K562 (cell line): ENCODE data around the gene AQP6.

Source experiments
- DEAF1 ChIP-seq: fragments of 450-650 bp; formaldehyde crosslinking; IDR thresholded peaks from 2 replicates; pipeline ENCODE4 v1.4.0; 2020; ENCODE audit warnings: mild to moderate bottlenecking, moderate library complexity
- HMG20B ChIP-seq: fragments of 250-450 bp; sonication (Bioruptor Pico); IDR thresholded peaks from 2 replicates; pipeline ENCODE4 v1.5.0; 2021; ENCODE audit warnings: mild to moderate bottlenecking
- POLR2A ChIP-seq: fragments of 450-650 bp; conservative IDR thresholded peaks from 2 replicates; pipeline ENCODE4 v1.6.1; 2016
- SAP30 ChIP-seq: fragments of 200-600 bp; sonication (generic); IDR thresholded peaks from 2 replicates; pipeline ENCODE4 v1.6.1; 2012; ENCODE audit warnings: borderline replicate concordance, low read depth, mild to moderate bottlenecking, moderate library complexity, low read length, control low read depth, inconsistent platforms; ENCODE audit not compliant: insufficient read depth, poor library complexity, severe bottlenecking
- SIX5 ChIP-seq, 2 experiments: IDR thresholded peaks; 2 replicates each; pipeline ENCODE4 v1.6.1; 2011; ENCODE audit warnings: low read length in 2 of 2, borderline replicate concordance in 1 of 2, low read depth in 1 of 2, mild to moderate bottlenecking in 1 of 2, moderate library complexity in 1 of 2; ENCODE audit not compliant: insufficient read depth in 1 of 2
- ZFP36 ChIP-seq: fragments of 150-350 bp; IDR thresholded peaks from 2 replicates; pipeline ENCODE4 v1.6.1; 2018; ENCODE audit warnings: low read length, low read depth; ENCODE audit not compliant: partially characterized antibody
- ZFX ChIP-seq: sonication (generic); formaldehyde crosslinking; IDR thresholded peaks from 2 replicates; pipeline ENCODE4 v1.8.0; 2022; ENCODE audit warnings: mild to moderate bottlenecking, missing genetic modification reagents, moderate library complexity

GRCh38 chr12:49972641-49973360, at the start of gene AQP6:
- TF ChIP-seq ZFP36 (no peak), DEAF1 (CRISPR knock-in tag) (no peak), HMG20B (CRISPR knock-in tag) (no peak), POLR2A (no peak), SIX5 (IDR thresholded peaks at IDR 0.05; ENCODE audit: borderline replicate concordance in 1 of 2, insufficient read depth in 1 of 2, low read depth in 1 of 2, low read length in 2 of 2) (no peak), SAP30 (no peak), ZFX (CRISPR knock-in tag) (no peak)
